Measurements from ENCODE around the gene TSPAN4.

The TSPAN4 gene

GRCh38 chr11:838441-839279 is 4.0 kb upstream of the TSPAN4 start:
- ChIA-PET POLR2A (interaction anchor here (0.7 kb wide), 1 partner anchor 61 kb away, joined by 4 read pairs; no protein-coding TSS in a partner anchor), CTCF (interaction anchor here (0.7 kb wide), 1 partner anchor 8 kb away, joined by 3 read pairs; no protein-coding TSS in a partner anchor)
- DNase-seq (ENCODE audit: extremely low spot score): no peak
- TF ChIP-seq CTCF (IDR thresholded peaks at IDR 0.05; ENCODE audit: control extremely low read depth, extremely low read depth, low read depth, missing control alignments): peak; percentile 2

- POLR2A ChIA-PET: interaction anchor here (0.7 kb wide), 1 partner anchor 61 kb away, joined by 4 read pairs; no protein-coding TSS in a partner anchor
- no peak for DNase-seq (ENCODE audit: extremely low spot score)
- no peak for TF ChIP-seq CTCF (IDR thresholded peaks at IDR 0.05; ENCODE audit: control extremely low read depth, extremely low read depth, low read depth, missing control alignments)
- CTCF ChIA-PET: interaction anchor here (2.0 kb wide), 1 partner anchor 9 kb away, joined by 7 read pairs; no protein-coding TSS in a partner anchor
These were observed 3.4 kb upstream of the TSPAN4 start for GRCh38 chr11:839280-839623.

- ChIA-PET CTCF (interaction anchor here (1.2 to 2.0 kb wide), 4 partner anchors 9 to 21 kb away, joined by 4 to 7 read pairs (median 5); partner anchors contain the start of genes CRACR2B and PNPLA2), POLR2A (no interaction called here)
- no peak for DNase-seq (ENCODE audit: extremely low spot score)
- TF ChIP-seq CTCF (IDR thresholded peaks at IDR 0.05; ENCODE audit: control extremely low read depth, extremely low read depth, low read depth, missing control alignments): peak; percentile 30
These were observed 2.6 kb upstream of the TSPAN4 start for GRCh38 chr11:839875-840617.

- CTCF ChIA-PET: interaction anchor here (0.8 to 1.7 kb wide), 2 partner anchors 17 to 29 kb away, joined by 4 read pairs; no protein-coding TSS in a partner anchor
- TF ChIP-seq CTCF (IDR thresholded peaks at IDR 0.05; ENCODE audit: control extremely low read depth, extremely low read depth, low read depth, missing control alignments): no peak
- POLR2A ChIA-PET: interaction anchor here (0.9 to 1.5 kb wide), 2 partner anchors 9 to 13 kb away, joined by 4 to 7 read pairs; partner anchors contain the start of gene CD151
- no peak for DNase-seq (ENCODE audit: extremely low spot score)
These were observed 677 bp upstream of the TSPAN4 start for GRCh38 chr11:841981-842369.

- ChIA-PET POLR2A (interaction anchor here (0.6 to 1.3 kb wide), 4 partner anchors 11 to 237 kb away, joined by 4 to 6 read pairs (median 5); partner anchors contain the start of genes CD151 and PNPLA2), CTCF (interaction anchor here (0.9 to 1.7 kb wide), 5 partner anchors 12 to 210 kb away, joined by 3 to 7 read pairs (median 3); partner anchors contain the start of gene PNPLA2)
- no peak for DNase-seq (ENCODE audit: extremely low spot score)
- no peak for TF ChIP-seq CTCF (IDR thresholded peaks at IDR 0.05; ENCODE audit: control extremely low read depth, extremely low read depth, low read depth, missing control alignments)
These were observed 558 bp downstream of the TSPAN4 start for GRCh38 chr11:843086-843734.

Measured in GM10248 (cell line).